ENCODE measurements around the gene OR4B1.

OR4B1 gene, protein sequence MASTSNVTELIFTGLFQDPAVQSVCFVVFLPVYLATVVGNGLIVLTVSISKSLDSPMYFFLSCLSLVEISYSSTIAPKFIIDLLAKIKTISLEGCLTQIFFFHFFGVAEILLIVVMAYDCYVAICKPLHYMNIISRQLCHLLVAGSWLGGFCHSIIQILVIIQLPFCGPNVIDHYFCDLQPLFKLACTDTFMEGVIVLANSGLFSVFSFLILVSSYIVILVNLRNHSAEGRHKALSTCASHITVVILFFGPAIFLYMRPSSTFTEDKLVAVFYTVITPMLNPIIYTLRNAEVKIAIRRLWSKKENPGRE

DNA sequence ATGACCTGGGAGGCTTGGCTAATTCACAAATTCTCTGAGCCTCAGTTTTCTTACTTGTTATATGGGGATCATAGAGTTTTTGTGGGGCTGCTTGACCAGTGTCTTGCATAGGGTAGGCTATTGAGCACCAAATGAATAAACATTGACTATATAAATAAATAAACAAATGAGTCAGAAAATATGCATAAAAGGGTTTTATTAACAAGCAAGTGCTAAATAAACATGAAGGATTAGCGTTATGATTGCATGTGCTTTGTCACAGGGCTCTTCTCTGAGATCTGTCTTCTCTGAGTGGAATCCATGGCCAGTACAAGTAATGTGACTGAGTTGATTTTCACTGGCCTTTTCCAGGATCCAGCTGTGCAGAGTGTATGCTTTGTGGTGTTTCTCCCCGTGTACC, at the start of gene OR4B1:
Gene OR4B1 (plus strand): TSS at position 301 of the 400 bp plus-strand sequence. CDS start 0 bp downstream, at position 301.
- no peak for DNase-seq (ENCODE audit: extremely low spot score)
- no peak for TF ChIP-seq HDGF (IDR thresholded peaks at IDR 0.05; ENCODE audit: borderline replicate concordance)
- TF ChIP-seq L3MBTL2 (conservative IDR thresholded peaks at IDR 0.05), result no peak
- no peak for TF ChIP-seq SUZ12 (IDR thresholded peaks at IDR 0.05)
- TF ChIP-seq TARDBP (IDR thresholded peaks at IDR 0.05), result no peak
- no peak for TF ChIP-seq SP1 (IDR thresholded peaks at IDR 0.05)
- TF ChIP-seq FOXM1 (IDR thresholded peaks at IDR 0.05; ENCODE audit: borderline replicate concordance), result no peak
- TF ChIP-seq LEF1 (IDR thresholded peaks at IDR 0.05; ENCODE audit: borderline replicate concordance), result no peak
- TF ChIP-seq, protein P1, sequence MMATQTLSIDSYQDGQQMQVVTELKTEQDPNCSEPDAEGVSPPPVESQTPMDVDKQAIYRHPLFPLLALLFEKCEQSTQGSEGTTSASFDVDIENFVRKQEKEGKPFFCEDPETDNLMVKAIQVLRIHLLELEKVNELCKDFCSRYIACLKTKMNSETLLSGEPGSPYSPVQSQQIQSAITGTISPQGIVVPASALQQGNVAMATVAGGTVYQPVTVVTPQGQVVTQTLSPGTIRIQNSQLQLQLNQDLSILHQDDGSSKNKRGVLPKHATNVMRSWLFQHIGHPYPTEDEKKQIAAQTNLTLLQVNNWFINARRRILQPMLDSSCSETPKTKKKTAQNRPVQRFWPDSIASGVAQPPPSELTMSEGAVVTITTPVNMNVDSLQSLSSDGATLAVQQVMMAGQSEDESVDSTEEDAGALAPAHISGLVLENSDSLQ (IDR thresholded peaks at IDR 0.05), result no peak
- TF ChIP-seq FOXA1 (IDR thresholded peaks at IDR 0.05), result no peak
- TF ChIP-seq ZNF384 (IDR thresholded peaks at IDR 0.05), result no peak
- no peak for TF ChIP-seq CTBP1 (IDR thresholded peaks at IDR 0.05; ENCODE audit: borderline replicate concordance)
- no peak for TF ChIP-seq FOXK2 (IDR thresholded peaks at IDR 0.05)
- TF ChIP-seq BHLHE40 (IDR thresholded peaks at IDR 0.05; ENCODE audit: borderline replicate concordance), result no peak
- no peak for TF ChIP-seq ARNT (IDR thresholded peaks at IDR 0.05)
- no peak for TF ChIP-seq ELF4 (IDR thresholded peaks at IDR 0.05)
- ChIA-PET CTCF (no interaction called here), POLR2A (no interaction called here)

DNA sequence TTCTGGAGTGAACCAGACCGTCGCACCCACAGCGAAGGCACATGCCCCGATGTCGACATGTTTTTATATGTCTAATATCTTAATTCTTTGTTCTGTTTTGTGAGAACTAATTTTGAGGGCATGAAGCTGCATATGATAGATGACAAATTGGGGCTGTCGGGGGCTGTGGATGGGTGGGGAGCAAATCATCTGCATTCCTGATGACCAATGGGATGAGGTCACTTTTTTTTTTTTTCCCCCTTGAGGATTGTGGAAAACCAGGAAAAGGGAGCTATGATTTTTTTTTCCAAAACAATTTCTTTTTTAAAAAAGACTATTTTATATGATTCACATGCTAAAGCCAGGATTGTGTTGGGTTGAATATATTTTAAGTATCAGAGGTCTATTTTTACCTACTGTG, 49.2 kb upstream of the OR4B1 start:
- POLR2A ChIA-PET, result no interaction called here
- TF ChIP-seq HDGF (IDR thresholded peaks at IDR 0.05; ENCODE audit: borderline replicate concordance) (no peak), FOXK2 (IDR thresholded peaks at IDR 0.05) (no peak), BHLHE40 (IDR thresholded peaks at IDR 0.05; ENCODE audit: borderline replicate concordance) (no peak), SUZ12 (IDR thresholded peaks at IDR 0.05) (no peak)
- no peak for DNase-seq (ENCODE audit: extremely low spot score)
- CTCF ChIA-PET, result no interaction called here

DNA sequence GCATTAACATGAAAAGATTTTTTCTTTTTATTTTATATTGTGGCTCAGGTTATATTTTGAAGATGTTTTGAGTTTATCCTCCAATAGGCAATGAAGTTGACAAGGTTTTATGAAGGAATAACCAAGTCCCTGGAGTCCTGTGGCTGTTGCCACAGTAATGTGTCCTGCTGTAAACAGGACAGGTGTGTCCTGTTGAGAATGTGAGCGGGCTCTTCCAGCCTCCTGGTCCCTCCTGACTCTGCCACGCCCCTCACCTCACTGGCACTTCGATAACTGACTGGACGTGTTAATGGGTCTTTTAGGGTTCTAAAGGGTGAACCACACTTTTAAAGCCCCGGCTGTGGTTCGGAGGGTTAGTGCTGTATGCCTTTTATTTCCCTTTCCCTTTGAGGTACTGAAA, 47.8 kb upstream of the OR4B1 start:
- CTCF ChIA-PET, result no interaction called here
- POLR2A ChIA-PET, result no interaction called here
- TF ChIP-seq FOXA1 (IDR thresholded peaks at IDR 0.05) (no peak), SP1 (IDR thresholded peaks at IDR 0.05) (no peak), SUZ12 (IDR thresholded peaks at IDR 0.05) (no peak), FOXM1 (IDR thresholded peaks at IDR 0.05; ENCODE audit: borderline replicate concordance) (no peak), FOXK2 (IDR thresholded peaks at IDR 0.05) (no peak), ZNF384 (IDR thresholded peaks at IDR 0.05) (no peak), NFRKB (IDR thresholded peaks at IDR 0.05) (no peak), HDGF (IDR thresholded peaks at IDR 0.05; ENCODE audit: borderline replicate concordance) (no peak)
- TF ChIP-seq, protein P1 (IDR thresholded peaks at IDR 0.05), result no peak
- no peak for DNase-seq (ENCODE audit: extremely low spot score)

DNA sequence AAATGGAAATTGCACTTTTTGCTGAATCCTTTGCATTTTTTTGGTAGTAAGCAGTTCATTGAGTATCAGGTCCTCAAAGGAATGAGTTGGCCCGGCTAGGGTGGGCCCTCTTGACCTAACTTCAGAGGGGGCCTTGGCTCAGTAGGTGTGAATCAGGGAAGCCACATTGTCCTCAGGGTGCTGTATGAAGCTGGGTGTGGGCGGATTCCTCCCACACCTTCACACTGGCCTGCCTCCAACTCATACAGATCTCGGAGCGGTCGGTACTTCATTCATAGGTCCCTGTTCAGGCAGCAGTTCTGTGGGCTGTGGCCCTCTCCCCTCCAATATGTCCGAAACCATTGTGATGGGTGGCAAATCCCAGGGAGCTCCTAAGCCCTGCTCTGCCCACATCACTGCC, 47.4 kb upstream of the OR4B1 start:
- TF ChIP-seq ZNF384 (IDR thresholded peaks at IDR 0.05) (no peak), SUZ12 (IDR thresholded peaks at IDR 0.05) (no peak)
- POLR2A ChIA-PET, result no interaction called here

DNA sequence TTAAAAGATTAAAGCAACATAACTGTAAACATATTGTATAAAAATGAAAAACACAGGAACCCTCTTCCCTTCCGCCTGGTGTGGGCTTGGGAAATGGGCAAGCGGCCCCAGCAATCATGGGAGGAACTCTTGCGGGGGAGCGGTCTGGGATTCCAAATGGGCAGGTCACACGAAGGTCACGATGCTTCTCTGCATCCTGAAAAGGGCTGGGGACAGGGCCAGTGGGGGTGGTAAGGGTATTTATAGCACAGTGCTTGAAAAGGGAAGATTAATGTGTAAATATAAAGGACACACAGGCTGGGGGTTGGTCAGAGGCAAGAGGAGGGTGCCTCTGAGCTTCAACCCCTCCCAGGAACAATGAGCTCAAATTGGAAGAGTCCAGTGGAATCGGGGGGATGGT, 46.9 kb upstream of the OR4B1 start:
- TF ChIP-seq LEF1 (IDR thresholded peaks at IDR 0.05; ENCODE audit: borderline replicate concordance), result no peak
- no peak for TF ChIP-seq FOXA1 (IDR thresholded peaks at IDR 0.05)
- no peak for TF ChIP-seq HDGF (IDR thresholded peaks at IDR 0.05; ENCODE audit: borderline replicate concordance)
- no peak for TF ChIP-seq SP1 (IDR thresholded peaks at IDR 0.05)
- no peak for TF ChIP-seq L3MBTL2 (conservative IDR thresholded peaks at IDR 0.05)
- no peak for TF ChIP-seq ELF4 (IDR thresholded peaks at IDR 0.05)
- no peak for TF ChIP-seq CTBP1 (IDR thresholded peaks at IDR 0.05; ENCODE audit: borderline replicate concordance)
- no peak for TF ChIP-seq TARDBP (IDR thresholded peaks at IDR 0.05)
- TF ChIP-seq FOXM1 (IDR thresholded peaks at IDR 0.05; ENCODE audit: borderline replicate concordance), result no peak
- TF ChIP-seq BHLHE40 (IDR thresholded peaks at IDR 0.05; ENCODE audit: borderline replicate concordance), result no peak
- TF ChIP-seq ARNT (IDR thresholded peaks at IDR 0.05), result no peak
- TF ChIP-seq, protein P1 (IDR thresholded peaks at IDR 0.05), result no peak
- TF ChIP-seq ZNF384 (IDR thresholded peaks at IDR 0.05), result no peak
- TF ChIP-seq FOXK2 (IDR thresholded peaks at IDR 0.05), result no peak
- TF ChIP-seq NFRKB (IDR thresholded peaks at IDR 0.05), result no peak
- TF ChIP-seq SUZ12 (IDR thresholded peaks at IDR 0.05), result no peak
- ChIA-PET CTCF (interaction anchor here (0.7 to 1.2 kb wide), 2 partner anchors 8 to 235 kb away, joined by 3 to 4 read pairs; no protein-coding TSS in a partner anchor), POLR2A (no interaction called here)
- DNase-seq (ENCODE audit: extremely low spot score), result no peak

More for the DNA sequence above, 47.4 kb upstream of the OR4B1 start:
- DNase-seq (ENCODE audit: extremely low spot score), result no peak
- CTCF ChIA-PET, result interaction anchor here (1.2 kb wide), 1 partner anchor 235 kb away, joined by 4 read pairs; no protein-coding TSS in a partner anchor

DNA sequence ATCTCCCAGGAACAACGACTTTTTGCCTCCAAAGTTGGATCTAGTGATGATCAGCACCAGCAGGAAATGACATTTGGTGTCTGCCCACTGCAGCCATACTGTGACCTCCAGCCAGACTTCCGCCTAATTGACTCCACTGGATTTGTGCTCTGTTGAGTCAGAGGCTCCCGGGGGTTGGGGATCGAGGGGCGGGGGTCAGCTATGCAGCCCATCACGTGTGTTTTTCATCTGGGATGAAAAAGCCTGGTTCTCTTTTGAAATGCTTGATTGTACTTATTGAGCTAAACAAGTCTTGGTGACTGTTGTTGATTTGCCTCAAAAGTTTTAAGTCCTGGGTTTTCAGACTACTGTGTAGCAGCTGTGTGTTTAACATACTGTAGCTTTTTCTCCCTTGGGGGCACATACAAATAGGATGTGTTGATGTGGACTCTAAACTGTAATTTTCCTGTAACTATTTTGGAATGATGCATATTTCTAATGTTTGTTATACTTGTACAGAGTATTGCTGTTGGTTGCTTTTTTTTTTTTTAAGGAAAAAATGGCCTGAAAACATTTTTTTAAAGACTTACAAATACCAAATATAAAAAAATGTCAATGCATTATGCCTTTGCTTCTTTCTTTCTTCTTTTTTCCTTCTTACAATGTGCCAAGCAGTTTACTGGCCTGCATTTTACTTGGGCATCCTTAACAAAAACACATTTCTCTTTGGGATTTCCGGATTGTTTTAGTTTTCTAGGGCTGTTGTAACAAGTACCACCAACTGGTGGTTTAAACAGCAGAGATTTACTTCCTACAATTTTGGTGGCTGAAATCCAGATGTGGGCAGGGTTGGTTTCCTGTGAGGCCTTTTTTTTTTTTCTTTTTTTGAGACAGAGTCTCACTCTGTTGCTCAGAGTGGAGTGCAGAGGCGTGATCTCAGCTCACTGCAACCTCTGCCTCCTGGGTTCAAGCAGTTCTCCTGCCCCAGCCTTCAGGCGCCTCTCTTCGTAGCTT, 46.1 kb upstream of the OR4B1 start:
- TF ChIP-seq FOXK2 (IDR thresholded peaks at IDR 0.05) (no peak), L3MBTL2 (conservative IDR thresholded peaks at IDR 0.05) (no peak), HDGF (IDR thresholded peaks at IDR 0.05; ENCODE audit: borderline replicate concordance) (no peak), ARNT (IDR thresholded peaks at IDR 0.05) (no peak), ELF4 (IDR thresholded peaks at IDR 0.05) (no peak), BHLHE40 (IDR thresholded peaks at IDR 0.05; ENCODE audit: borderline replicate concordance) (no peak), CTBP1 (IDR thresholded peaks at IDR 0.05; ENCODE audit: borderline replicate concordance) (no peak), FOXM1 (IDR thresholded peaks at IDR 0.05; ENCODE audit: borderline replicate concordance) (no peak), ZNF384 (IDR thresholded peaks at IDR 0.05) (no peak), SUZ12 (IDR thresholded peaks at IDR 0.05) (no peak), LEF1 (IDR thresholded peaks at IDR 0.05; ENCODE audit: borderline replicate concordance) (no peak), SP1 (IDR thresholded peaks at IDR 0.05) (no peak), TARDBP (IDR thresholded peaks at IDR 0.05) (no peak), NFRKB (IDR thresholded peaks at IDR 0.05) (no peak), FOXA1 (IDR thresholded peaks at IDR 0.05) (no peak)
- TF ChIP-seq, protein P1 (IDR thresholded peaks at IDR 0.05), result no peak
- no peak for DNase-seq (ENCODE audit: extremely low spot score)
- ChIA-PET CTCF (interaction anchor here (0.6 to 1.2 kb wide), 3 partner anchors 9 to 236 kb away, joined by 3 to 4 read pairs (median 3); partner anchors contain the start of gene OR4C5), POLR2A (no interaction called here)

All from HEK293T (cell line).